Measurements from ENCODE around the gene DYRK2. TPM values are rescaled to one million over a fixed set of nuclear protein-coding genes. Genes with fewer than 3 reads are reported as not detected.

DYRK2 gene
- total RNA-seq, 3 donors from 2014 or later (not counting 1 experiment from before 2014, with no cell fraction given): 88.1 to 108 (median 108) TPM

DNA sequence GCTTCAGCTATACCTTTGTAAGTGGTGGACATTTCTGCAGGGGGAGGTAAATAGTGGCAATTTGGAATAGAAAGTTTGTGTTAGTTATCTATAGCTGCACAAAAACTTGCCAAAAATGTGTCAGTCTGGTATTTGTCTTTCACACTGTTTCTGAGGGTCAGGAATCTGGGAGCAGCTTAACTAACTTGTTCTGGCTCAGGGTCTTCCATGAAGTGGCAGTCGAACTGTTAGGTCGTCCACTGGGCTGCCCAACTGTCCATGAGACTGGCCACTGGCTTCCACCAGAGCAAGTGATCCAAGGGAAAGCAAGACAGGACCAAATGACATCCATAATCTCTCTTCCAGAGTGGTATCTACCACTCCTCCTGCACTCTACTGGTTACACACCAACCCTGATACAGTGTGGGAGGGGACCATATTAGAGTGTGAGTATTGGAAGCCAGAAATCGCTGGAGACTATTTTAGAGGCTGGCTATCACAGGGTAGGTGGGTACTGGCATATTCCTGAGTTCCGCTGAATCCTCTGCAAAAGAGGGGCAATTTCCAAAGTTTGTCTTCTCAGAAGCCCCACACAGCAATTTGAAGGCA is 60.9 kb downstream of the DYRK2 start:
- H3K36me3 ChIP-seq (ENCODE audit: control insufficient read depth, insufficient read depth, low read length): no peaks in the 10 kb centered on the region
- Mint-ChIP-seq H3K4me1 (peaks cover 0 to 6% of the 10 kb centered on the region in 2 donors), H3K27me3 (ENCODE audit: low read depth in 2 of 2) (peaks cover 0 to 2% of the 10 kb centered on the region in 2 donors), H3K9me3 (no peaks in the 10 kb centered on the region), H3K4me3 (no peak overlapping the region), H3K27ac (no peak overlapping the region), H3K36me3 (no peaks in the 10 kb centered on the region)
- no peak for DNase-seq
- H3K27me3 ChIP-seq (ENCODE audit: control insufficient read depth, insufficient read depth, low read length): no peaks in the 10 kb centered on the region
- H3K4me3 ChIP-seq (ENCODE audit: low read length): no peak overlapping the region
- intact Hi-C loops (cut with micrococcal nuclease): no loop called here
- H3K9me3 ChIP-seq (ENCODE audit: control insufficient read depth, insufficient read depth, low read length): no peaks in the 10 kb centered on the region
- no peak for ATAC-seq
- 91% methylated on average over 4 of the region's 4 CpGs for WGBS (ENCODE audit: insufficient coverage)
- no peak overlapping the region for H3K27ac ChIP-seq (ENCODE audit: low read length)
- TF ChIP-seq CTCF (IDR thresholded peaks at IDR 0.05): no peak
- no peaks in the 10 kb centered on the region for H3K4me1 ChIP-seq (ENCODE audit: control insufficient read depth, insufficient read depth, low read length)

DNA sequence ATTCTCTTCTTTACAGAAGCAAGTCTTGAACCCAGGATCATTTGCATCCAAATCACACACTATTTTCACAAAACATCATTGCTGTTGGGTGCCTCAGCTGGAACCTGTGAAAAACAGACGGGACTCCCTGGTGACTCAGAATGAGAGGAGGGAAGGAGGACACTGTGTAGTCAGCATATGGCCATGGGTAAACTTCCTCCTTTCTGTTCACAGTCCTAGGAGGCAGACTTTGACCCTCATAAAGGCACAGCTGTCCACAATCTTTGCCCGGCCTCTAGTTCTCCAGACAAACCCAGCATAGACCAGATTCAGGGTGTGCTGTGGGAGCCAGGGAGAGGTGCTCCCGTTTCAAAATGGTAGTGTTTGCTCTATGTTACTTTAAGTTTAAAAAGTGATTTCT is 62.0 kb downstream of the DYRK2 start:
- no peak for ATAC-seq
- no peak overlapping the region for H3K27ac Mint-ChIP-seq
- H3K9me3 ChIP-seq (ENCODE audit: control insufficient read depth, insufficient read depth, low read length): no peaks in the 10 kb centered on the region
- no peak overlapping the region for H3K27ac ChIP-seq (ENCODE audit: low read length)
- peaks cover 0 to 6% of the 10 kb centered on the region in 2 donors for H3K4me1 Mint-ChIP-seq
- no peaks in the 10 kb centered on the region for H3K36me3 ChIP-seq (ENCODE audit: control insufficient read depth, insufficient read depth, low read length)
- WGBS (ENCODE audit: insufficient coverage): 68% methylated on average over 3 of the region's 3 CpGs
- H3K4me3 Mint-ChIP-seq: no peak overlapping the region
- no peaks in the 10 kb centered on the region for H3K27me3 ChIP-seq (ENCODE audit: control insufficient read depth, insufficient read depth, low read length)
- H3K9me3 Mint-ChIP-seq: no peaks in the 10 kb centered on the region
- H3K4me1 ChIP-seq (ENCODE audit: control insufficient read depth, insufficient read depth, low read length): no peaks in the 10 kb centered on the region
- no peak for DNase-seq
- intact Hi-C loops (cut with micrococcal nuclease): no loop called here
- H3K4me3 ChIP-seq (ENCODE audit: low read length): no peak overlapping the region
- H3K27me3 Mint-ChIP-seq (ENCODE audit: low read depth in 2 of 2): peaks cover 0 to 2% of the 10 kb centered on the region in 2 donors
- TF ChIP-seq CTCF (IDR thresholded peaks at IDR 0.05): no peak
- H3K36me3 Mint-ChIP-seq: no peaks in the 10 kb centered on the region

DNA sequence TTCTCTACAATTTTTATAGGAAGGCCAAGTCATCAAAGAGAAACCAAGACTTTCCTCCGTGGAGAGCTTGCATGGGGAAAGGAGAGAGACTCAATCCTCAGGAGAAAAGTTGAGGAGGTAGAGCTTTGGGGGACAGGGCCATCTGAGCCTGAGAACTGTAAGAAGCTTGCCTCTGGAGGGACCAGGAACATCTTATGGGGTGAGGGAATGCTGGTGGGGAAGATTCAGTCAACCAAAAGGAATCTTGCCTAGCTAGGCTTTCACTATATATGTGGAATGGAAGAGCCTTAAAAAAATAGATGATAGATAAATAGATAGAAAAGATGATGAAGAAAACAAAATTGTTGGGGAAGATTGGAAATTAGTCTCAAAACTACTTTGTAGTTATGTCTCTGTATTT is 63.5 kb downstream of the DYRK2 start:
- no peak for TF ChIP-seq CTCF (IDR thresholded peaks at IDR 0.05)
- H3K4me3 ChIP-seq (ENCODE audit: low read length): no peak overlapping the region
- 87% methylated on average over 1 of the region's 1 CpG for WGBS (ENCODE audit: insufficient coverage)
- no peaks in the 10 kb centered on the region for H3K4me1 ChIP-seq (ENCODE audit: control insufficient read depth, insufficient read depth, low read length)
- no peaks in the 10 kb centered on the region for H3K36me3 ChIP-seq (ENCODE audit: control insufficient read depth, insufficient read depth, low read length)
- no peaks in the 10 kb centered on the region for H3K9me3 Mint-ChIP-seq
- no peak overlapping the region for H3K27ac Mint-ChIP-seq
- no peaks in the 10 kb centered on the region for H3K9me3 ChIP-seq (ENCODE audit: control insufficient read depth, insufficient read depth, low read length)
- ATAC-seq: no peak
- DNase-seq: no peak
- no peak overlapping the region for H3K27ac ChIP-seq (ENCODE audit: low read length)
- H3K27me3 ChIP-seq (ENCODE audit: control insufficient read depth, insufficient read depth, low read length): no peaks in the 10 kb centered on the region
- no peak overlapping the region for H3K4me3 Mint-ChIP-seq
- no peaks in the 10 kb centered on the region for H3K36me3 Mint-ChIP-seq
- intact Hi-C loops (cut with micrococcal nuclease): no loop called here
- peaks cover 0 to 2% of the 10 kb centered on the region in 2 donors for H3K27me3 Mint-ChIP-seq (ENCODE audit: low read depth in 2 of 2)
- H3K4me1 Mint-ChIP-seq: peaks cover 0 to 6% of the 10 kb centered on the region in 2 donors

DNA sequence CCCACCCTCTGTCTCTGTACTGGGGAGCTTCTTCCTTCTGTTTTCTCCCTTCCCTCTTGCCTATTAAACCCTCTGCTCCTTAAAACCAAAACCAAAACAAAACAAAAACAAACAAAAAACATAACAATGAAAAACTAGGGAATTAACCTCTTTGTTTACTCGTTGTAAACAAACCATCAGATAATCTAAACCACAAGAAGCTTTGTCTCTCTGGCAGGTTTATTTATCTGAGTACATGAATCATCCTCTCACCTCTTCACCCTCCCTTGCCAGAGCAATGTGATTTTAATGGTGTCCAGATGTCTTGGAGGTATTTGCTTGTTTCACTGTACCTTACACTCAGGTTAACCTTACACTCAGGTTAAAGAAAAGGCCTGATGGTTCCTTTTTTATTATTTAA is 66.1 kb downstream of the DYRK2 start:
- intact Hi-C loops (cut with micrococcal nuclease): no loop called here
- no peak overlapping the region for H3K27ac Mint-ChIP-seq

More for the DNA sequence above, 66.1 kb downstream of the DYRK2 start:
- Mint-ChIP-seq H3K9me3 (no peaks in the 10 kb centered on the region), H3K27me3 (ENCODE audit: low read depth in 2 of 2) (peaks cover 0 to 2% of the 10 kb centered on the region in 2 donors), H3K4me1 (peaks cover 0 to 6% of the 10 kb centered on the region in 2 donors), H3K4me3 (no peak overlapping the region), H3K36me3 (no peaks in the 10 kb centered on the region)
- 57% methylated on average over 1 of the region's 1 CpG for WGBS (ENCODE audit: insufficient coverage)
- H3K4me3 ChIP-seq (ENCODE audit: low read length): no peak overlapping the region
- H3K27me3 ChIP-seq (ENCODE audit: control insufficient read depth, insufficient read depth, low read length): no peaks in the 10 kb centered on the region
- no peaks in the 10 kb centered on the region for H3K9me3 ChIP-seq (ENCODE audit: control insufficient read depth, insufficient read depth, low read length)
- H3K27ac ChIP-seq (ENCODE audit: low read length): no peak overlapping the region
- no peak for TF ChIP-seq CTCF (IDR thresholded peaks at IDR 0.05)
- no peaks in the 10 kb centered on the region for H3K4me1 ChIP-seq (ENCODE audit: control insufficient read depth, insufficient read depth, low read length)
- ATAC-seq: no peak
- no peak for DNase-seq
- H3K36me3 ChIP-seq (ENCODE audit: control insufficient read depth, insufficient read depth, low read length): no peaks in the 10 kb centered on the region
